Measurements from ENCODE around the gene FBN1.

GRCh38 chr15:48366584-48367312 is 278.8 kb downstream of the FBN1 start:
- TF ChIP-seq CTCF (IDR thresholded peaks at IDR 0.05), result no peak
- TF ChIP-seq POLR2A (IDR thresholded peaks at IDR 0.05), result no peak

Data from thyroid gland (tissue), 4 donors.